Pericardium fibroblast (primary cell): Measurements from ENCODE around the gene GLCCI1. TPM values are rescaled to one million over a fixed set of nuclear protein-coding genes. Genes with fewer than 3 reads are reported as not detected.

Source experiments
- total RNA-seq: library from RNA; depleted of rRNA; stranded (reverse); fragments of >200 nt; gene quantifications from 2 replicates; pipeline ENCODE4 v1.2.3, GENCODE V29; 2015

GLCCI1 gene
- total RNA-seq, result 1.4 and 2.2 TPM in 2 replicates

DNA sequence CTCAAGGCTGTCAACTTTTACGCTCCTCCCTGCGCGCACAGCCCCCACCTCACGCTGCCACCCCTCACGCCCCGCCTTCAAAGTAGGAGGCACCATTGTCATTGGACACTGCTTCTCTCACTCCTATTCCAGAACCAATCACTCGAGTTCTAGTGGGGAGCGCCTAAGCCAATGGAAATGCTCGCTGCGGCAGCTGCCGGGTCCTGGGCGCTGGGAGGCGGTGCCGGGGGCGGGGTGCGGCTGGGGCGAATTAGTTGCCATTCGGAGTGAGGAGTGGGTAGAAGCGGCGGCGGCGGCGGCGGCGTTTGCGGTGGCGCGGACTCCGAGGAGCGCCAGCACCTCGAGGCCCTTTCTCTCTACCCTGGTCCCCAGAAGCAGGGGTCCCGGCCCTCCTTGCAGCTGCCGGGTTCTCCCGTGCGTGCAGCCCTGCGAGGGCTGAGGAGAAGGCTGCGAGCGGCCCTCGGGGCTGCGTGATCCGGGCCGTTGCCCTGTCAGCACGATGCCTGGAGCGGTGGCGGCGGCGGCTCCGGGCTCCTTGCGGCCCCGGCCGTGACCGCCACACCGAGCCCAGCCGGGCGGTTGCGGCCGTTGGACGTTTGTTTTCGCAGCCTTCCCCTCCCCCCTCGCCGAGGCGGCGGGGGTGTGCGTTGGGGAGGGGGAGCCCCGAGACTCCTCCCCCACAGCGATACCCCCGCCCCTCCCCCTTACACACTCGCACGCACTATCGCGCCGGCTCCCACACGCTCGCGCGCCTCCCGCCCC is at the start of gene GLCCI1:
TSS of gene GLCCI1 (plus strand) at position 253 of the 762 bp plus-strand sequence. CDS start 555 bp downstream, outside the sequence.

